Measurements from ENCODE around the gene PRKAG2.

GRCh38 chr7:151759591-151760042 is 117.3 kb downstream of the PRKAG2 start:
- peak; percentile 73 to 90 (median 87) for TF ChIP-seq CTCF (IDR thresholded peaks at IDR 0.05)
- TF ChIP-seq POLR2A (IDR thresholded peaks at IDR 0.05), result no peak
- peak in 1 of 3 donors; percentile 50 for TF ChIP-seq POLR2AphosphoS5 (IDR thresholded peaks at IDR 0.05)

All from breast epithelium (tissue), 3 donors.